Hematopoietic multipotent progenitor cell treated with erythropoietin and hydrocortisone succinate and interleukin-3 and kit ligand, for 17 days (in vitro differentiated cells): Measurements from ENCODE around the gene MAMDC4.
"Not testable (repeated sequence)": the region's sequence is repeated elsewhere in the genome, so short reads cannot be mapped to it uniquely, and the experiment has no call there.

Experiments used
- DNase-seq: peaks from one replicate; pipeline ENCODE4 v3.0.0-alpha.2; 2015; ENCODE audit warnings: low spot score

Gene MAMDC4

GRCh38 chr9:136825295-136826187 is 26.6 kb upstream of the MAMDC4 start:
- DNase-seq, result no peak

GRCh38 chr9:136826188-136826541 is 26.0 kb upstream of the MAMDC4 start:
- no peak for DNase-seq

- DNase-seq, result no peak
Observed at GRCh38 chr9:136826703-136827582, 25.2 kb upstream of the MAMDC4 start.

- no peak for DNase-seq
Observed at GRCh38 chr9:136827794-136828473, 24.2 kb upstream of the MAMDC4 start.

GRCh38 chr9:136828474-136829140 is 23.5 kb upstream of the MAMDC4 start:
- DNase-seq, result no peak

- DNase-seq, result no peak
Observed at GRCh38 chr9:136829412-136829811, 22.7 kb upstream of the MAMDC4 start.

- DNase-seq, result no peak
Observed at GRCh38 chr9:136829981-136830885, 21.9 kb upstream of the MAMDC4 start.

- no peak for DNase-seq
Observed at GRCh38 chr9:136831002-136831719, 21.0 kb upstream of the MAMDC4 start.

GRCh38 chr9:136831720-136832104 is 20.4 kb upstream of the MAMDC4 start:
- no peak for DNase-seq

- DNase-seq, result no peak
Observed at GRCh38 chr9:136832581-136832980, 19.6 kb upstream of the MAMDC4 start.

GRCh38 chr9:136833381-136834048 is 18.6 kb upstream of the MAMDC4 start:
- not testable (repeated sequence) for DNase-seq

- DNase-seq, result no peak
Observed at GRCh38 chr9:136835162-136835931, 16.8 kb upstream of the MAMDC4 start.

- DNase-seq, result no peak
Observed at GRCh38 chr9:136835932-136836904, 15.9 kb upstream of the MAMDC4 start.

GRCh38 chr9:136837146-136837855 is 14.8 kb upstream of the MAMDC4 start:
- no peak for DNase-seq

- DNase-seq, result not testable (repeated sequence)
Observed at GRCh38 chr9:136837856-136838277, 14.3 kb upstream of the MAMDC4 start.

- no peak for DNase-seq
Observed at GRCh38 chr9:136838314-136839228, 13.6 kb upstream of the MAMDC4 start.
